ENCODE measurements around the gene ABL1. TPM values are rescaled to one million over a fixed set of nuclear protein-coding genes. Genes with fewer than 3 reads are reported as not detected.

Gene ABL1
- total and polyA plus RNA-seq, 5 donors from 2014 or later, result 5.5 to 33.9 (median 8.6) TPM

Other genes starting within 250 kb of the ABL1 start
- gene PRDM12, start 170.7 kb upstream of the ABL1 start, total RNA-seq, result not detected
- under 1 TPM in 1 of 4 donors, not detected in 3; 0.10 TPM for gene PRDM12, start 170.7 kb upstream of the ABL1 start, polyA plus RNA-seq
- gene EXOSC2, start 141.5 kb upstream of the ABL1 start, total RNA-seq, result 47.1 TPM
- 10 to 100 TPM; 24.1 to 30.0 (median 28.5) TPM for gene EXOSC2, start 141.5 kb upstream of the ABL1 start, polyA plus RNA-seq
- gene QRFP, start 61.6 kb downstream of the ABL1 start, total RNA-seq, result not detected
- not detected for gene QRFP, start 61.6 kb downstream of the ABL1 start, polyA plus RNA-seq
- not detected for gene FIBCD1, start 104.0 kb downstream of the ABL1 start, total RNA-seq
- not detected for gene FIBCD1, start 104.0 kb downstream of the ABL1 start, polyA plus RNA-seq
- gene LAMC3, start 173.9 kb downstream of the ABL1 start, total RNA-seq, result 0.99 TPM
- 1 to 10 TPM in 1 of 4 donors, under 1 TPM in 3; 0.37 to 1.2 (median 0.56) TPM for gene LAMC3, start 173.9 kb downstream of the ABL1 start, polyA plus RNA-seq